ENCODE data around the gene ACTN1. TPM values are rescaled to one million over a fixed set of nuclear protein-coding genes. Genes with fewer than 3 reads are reported as not detected.

ACTN1 gene
- total RNA-seq, 1 donor from 2014 or later = 70.7 TPM

DNA sequence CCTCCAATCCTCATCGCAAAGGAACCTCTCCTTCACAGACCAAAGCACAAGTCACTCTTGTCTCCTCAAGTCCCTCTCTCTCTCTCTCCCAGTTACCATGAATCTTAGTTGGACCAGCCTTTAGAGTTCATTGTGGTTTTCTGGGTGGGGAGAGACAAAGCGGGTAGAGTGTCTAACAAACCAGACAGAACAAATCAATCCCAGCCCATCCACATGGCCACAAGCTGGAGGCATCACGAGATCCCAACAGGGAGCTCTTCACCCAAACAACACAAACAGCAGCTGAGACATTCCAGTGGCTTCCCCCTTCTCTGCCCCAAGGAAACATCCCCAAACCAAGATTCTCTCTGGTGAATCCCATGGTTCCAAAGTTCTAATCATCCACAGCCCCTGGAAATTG lies 22.4 kb downstream of the ACTN1 start:
- Histone ChIP-seq H3K27ac (no peak overlapping the region), H4K20me1 (ENCODE audit: low read depth) (peaks cover 47% of the 10 kb centered on the region)

DNA sequence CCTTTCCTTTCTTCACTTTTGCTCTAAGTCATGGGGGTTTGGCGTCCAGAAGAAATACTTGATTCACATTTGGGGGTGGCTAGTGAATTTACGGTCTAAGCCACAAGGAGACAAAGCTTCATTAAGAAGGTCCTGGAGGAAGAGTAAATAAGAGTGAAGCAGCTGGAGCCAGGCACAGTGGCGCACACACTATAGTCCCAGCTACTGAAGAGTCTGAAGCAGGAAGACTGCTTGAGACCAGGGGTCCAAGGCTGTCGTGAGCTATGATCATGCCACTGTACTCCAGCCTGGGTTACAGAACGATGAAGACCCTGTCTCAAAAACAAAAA lies 23.3 kb downstream of the ACTN1 start:
- Histone ChIP-seq H3K36me3 (no peaks in the 10 kb centered on the region), H3K9me3 (ENCODE audit: low read depth) (no peaks in the 10 kb centered on the region), H3K4me2 (no peak overlapping the region), H3F3A (ENCODE audit: low read depth) (peaks cover 10% of the 10 kb centered on the region), H3K27ac (no peak overlapping the region), H3K9ac (no peak overlapping the region), H3K4me1 (peaks cover 22% of the 10 kb centered on the region), H3K79me2 (ENCODE audit: low read depth) (peaks cover 99% of the 10 kb centered on the region), H3K4me3 (no peak overlapping the region), H2AFZ (replicated peaks) (no peak overlapping the region), H3K27me3 (no peaks in the 10 kb centered on the region), H4K20me1 (ENCODE audit: low read depth) (peaks cover 41% of the 10 kb centered on the region)
- H3K9me3 Mint-ChIP-seq = no peaks in the 10 kb centered on the region
- peaks cover 24% of the 10 kb centered on the region for H3K4me1 Mint-ChIP-seq
- H3K27me3 Mint-ChIP-seq (ENCODE audit: insufficient read depth, low read depth) = peaks cover 2% of the 10 kb centered on the region
- no peak overlapping the region for H3K4me3 Mint-ChIP-seq
- TF ChIP-seq EZH2phosphoT487 (IDR thresholded peaks at IDR 0.05) (no peak), EZH2 (IDR thresholded peaks at IDR 0.05) (no peak)
- TF ChIP-seq, protein P1, sequence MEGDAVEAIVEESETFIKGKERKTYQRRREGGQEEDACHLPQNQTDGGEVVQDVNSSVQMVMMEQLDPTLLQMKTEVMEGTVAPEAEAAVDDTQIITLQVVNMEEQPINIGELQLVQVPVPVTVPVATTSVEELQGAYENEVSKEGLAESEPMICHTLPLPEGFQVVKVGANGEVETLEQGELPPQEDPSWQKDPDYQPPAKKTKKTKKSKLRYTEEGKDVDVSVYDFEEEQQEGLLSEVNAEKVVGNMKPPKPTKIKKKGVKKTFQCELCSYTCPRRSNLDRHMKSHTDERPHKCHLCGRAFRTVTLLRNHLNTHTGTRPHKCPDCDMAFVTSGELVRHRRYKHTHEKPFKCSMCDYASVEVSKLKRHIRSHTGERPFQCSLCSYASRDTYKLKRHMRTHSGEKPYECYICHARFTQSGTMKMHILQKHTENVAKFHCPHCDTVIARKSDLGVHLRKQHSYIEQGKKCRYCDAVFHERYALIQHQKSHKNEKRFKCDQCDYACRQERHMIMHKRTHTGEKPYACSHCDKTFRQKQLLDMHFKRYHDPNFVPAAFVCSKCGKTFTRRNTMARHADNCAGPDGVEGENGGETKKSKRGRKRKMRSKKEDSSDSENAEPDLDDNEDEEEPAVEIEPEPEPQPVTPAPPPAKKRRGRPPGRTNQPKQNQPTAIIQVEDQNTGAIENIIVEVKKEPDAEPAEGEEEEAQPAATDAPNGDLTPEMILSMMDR (IDR thresholded peaks at IDR 0.05) = no peak
- no peak for DNase-seq (ENCODE audit: low spot score)
- peaks cover 12% of the 10 kb centered on the region for H3K36me3 Mint-ChIP-seq
- H3K27ac Mint-ChIP-seq = no peak overlapping the region

More for the DNA sequence above, 22.4 kb downstream of the ACTN1 start:
- no peak overlapping the region for H3K4me2 ChIP-seq
- H3K36me3 ChIP-seq = no peaks in the 10 kb centered on the region
- TF ChIP-seq, protein P1 (IDR thresholded peaks at IDR 0.05) = no peak
- TF ChIP-seq EZH2phosphoT487 (IDR thresholded peaks at IDR 0.05) = no peak
- no peak for TF ChIP-seq EZH2 (IDR thresholded peaks at IDR 0.05)
- H3K79me2 ChIP-seq (ENCODE audit: low read depth) = peaks cover 100% of the 10 kb centered on the region
- no peak for DNase-seq (ENCODE audit: low spot score)
- peaks cover 10% of the 10 kb centered on the region for H3F3A ChIP-seq (ENCODE audit: low read depth)
- Mint-ChIP-seq H3K36me3 (peaks cover 12% of the 10 kb centered on the region), H3K27ac (peak overlapping the region; percentile 70), H3K27me3 (ENCODE audit: insufficient read depth, low read depth) (peaks cover 2% of the 10 kb centered on the region), H3K4me3 (no peak overlapping the region), H3K9me3 (no peaks in the 10 kb centered on the region), H3K4me1 (peaks cover 31% of the 10 kb centered on the region)
- H2AFZ ChIP-seq (replicated peaks) = no peak overlapping the region
- no peaks in the 10 kb centered on the region for H3K27me3 ChIP-seq
- no peak overlapping the region for H3K4me3 ChIP-seq
- H3K9ac ChIP-seq = no peak overlapping the region
- H3K9me3 ChIP-seq (ENCODE audit: low read depth) = no peaks in the 10 kb centered on the region
- peaks cover 22% of the 10 kb centered on the region for H3K4me1 ChIP-seq

DNA sequence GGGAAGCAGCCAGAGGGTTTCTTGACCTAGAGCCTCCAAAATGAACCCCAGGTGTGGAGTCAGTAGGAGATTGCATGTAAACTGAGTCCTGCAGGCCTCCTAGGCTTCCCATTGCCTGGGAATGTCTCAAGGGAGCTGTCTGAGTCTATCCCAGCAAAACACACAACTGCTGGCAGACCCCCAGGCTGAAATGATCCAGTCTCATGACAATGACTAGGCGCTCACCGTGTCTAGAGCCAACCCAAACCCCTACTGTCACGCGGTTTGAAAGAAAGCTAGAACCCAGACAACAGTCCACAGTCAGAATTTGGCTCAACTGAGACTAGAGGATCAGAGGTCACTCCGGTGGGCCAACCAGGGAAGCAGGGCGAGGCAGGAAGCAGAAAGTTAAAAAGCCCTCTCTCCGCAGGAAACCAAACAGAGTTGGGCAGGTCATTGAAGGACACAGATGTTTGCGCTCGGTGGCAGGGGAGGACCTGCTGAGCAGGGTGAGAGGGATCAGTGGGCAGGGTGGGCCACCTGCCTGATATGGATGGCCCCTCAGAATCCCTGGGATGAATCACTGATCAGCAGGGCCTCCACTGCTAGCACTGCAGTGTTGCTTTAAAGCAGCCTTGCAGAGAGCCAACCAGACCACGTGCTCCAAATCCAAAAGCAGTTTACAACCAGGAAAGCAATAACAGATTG lies 23.8 kb downstream of the ACTN1 start:
- Histone ChIP-seq H3K4me3 (no peak overlapping the region), H4K20me1 (ENCODE audit: low read depth) (peaks cover 37% of the 10 kb centered on the region), H2AFZ (replicated peaks) (no peak overlapping the region), H3K4me2 (no peak overlapping the region), H3K9me3 (ENCODE audit: low read depth) (no peaks in the 10 kb centered on the region), H3K9ac (no peak overlapping the region), H3K79me2 (ENCODE audit: low read depth) (peaks cover 99% of the 10 kb centered on the region), H3K27me3 (no peaks in the 10 kb centered on the region), H3K27ac (no peak overlapping the region), H3F3A (ENCODE audit: low read depth) (peaks cover 10% of the 10 kb centered on the region), H3K36me3 (no peaks in the 10 kb centered on the region), H3K4me1 (peaks cover 22% of the 10 kb centered on the region)
- no peaks in the 10 kb centered on the region for H3K9me3 Mint-ChIP-seq
- TF ChIP-seq EZH2 (IDR thresholded peaks at IDR 0.05) (no peak), EZH2phosphoT487 (IDR thresholded peaks at IDR 0.05) (no peak)
- TF ChIP-seq, protein P1 (IDR thresholded peaks at IDR 0.05) = no peak
- peaks cover 12% of the 10 kb centered on the region for H3K36me3 Mint-ChIP-seq
- H3K4me1 Mint-ChIP-seq = peaks cover 24% of the 10 kb centered on the region
- peaks cover 2% of the 10 kb centered on the region for H3K27me3 Mint-ChIP-seq (ENCODE audit: insufficient read depth, low read depth)
- H3K4me3 Mint-ChIP-seq = no peak overlapping the region
- no peak overlapping the region for H3K27ac Mint-ChIP-seq
- no peak for DNase-seq (ENCODE audit: low spot score)
